ENCODE measurements around the gene CLGN. TPM values are rescaled to one million over a fixed set of nuclear protein-coding genes. Genes with fewer than 3 reads are reported as not detected.

Gene CLGN
- total and polyA plus RNA-seq, 10 of the 15 experiments (the other 5 are each of a cell fraction or from before 2014, with no cell fraction given): 0.11 to 1.0 (median 0.62) TPM

DNA sequence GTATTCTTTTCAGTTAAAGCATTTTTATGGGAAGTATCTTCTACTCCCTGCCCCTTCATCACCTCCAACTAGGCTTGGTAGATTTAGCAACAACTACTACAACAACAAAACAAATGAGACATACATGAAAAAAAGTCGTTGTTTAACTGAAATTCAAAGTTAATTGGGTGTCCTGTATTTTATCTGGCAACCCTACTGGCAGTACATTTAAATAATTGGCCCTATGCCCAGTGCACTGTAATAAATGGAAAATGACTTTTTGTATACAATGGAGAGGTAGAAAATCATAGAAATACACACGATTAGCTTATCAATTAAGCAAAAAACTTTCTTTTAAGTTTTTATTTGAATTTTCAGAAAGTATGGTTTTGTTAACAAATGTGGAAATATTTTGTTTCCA is 21.4 kb upstream of the CLGN start:
- in situ Hi-C loops (cut with MboI): no loop called here
- RAD21 ChIA-PET (ENCODE audit: unreplicated experiment): no interaction called here
- Histone ChIP-seq H3K9ac (ENCODE audit: control insufficient read depth, insufficient read depth, low read length) (no peak overlapping the region), H3K36me3 (ENCODE audit: control insufficient read depth in 2 of 2, insufficient read depth in 2 of 2, low read length in 1 of 2) (no peaks in the 10 kb centered on the region), H4K20me1 (ENCODE audit: control insufficient read depth, insufficient read depth) (no peaks in the 10 kb centered on the region), H3K79me2 (ENCODE audit: control insufficient read depth, insufficient read depth, low read length) (no peaks in the 10 kb centered on the region), H3K27me3 (replicated peaks in 1 of 2; ENCODE audit: control insufficient read depth in 2 of 2, insufficient read depth in 2 of 2, low read length in 1 of 2) (no peaks in the 10 kb centered on the region; a peak in 2 of 4 replicates), H3K9me3 (replicated peaks; ENCODE audit: control insufficient read depth, insufficient read depth, low read length) (no peaks in the 10 kb centered on the region), H2AFZ (ENCODE audit: control insufficient read depth, low read depth, low read length) (no peak overlapping the region), H3K4me1 (ENCODE audit: control insufficient read depth, insufficient read depth, low read length) (no peaks in the 10 kb centered on the region), H3K4me2 (ENCODE audit: control insufficient read depth, insufficient read depth) (no peak overlapping the region), H3K27ac (ENCODE audit: control insufficient read depth, insufficient read depth) (no peak overlapping the region), H3K4me3 (no peak overlapping the region)
- SMC1A ChIA-PET (ENCODE audit: uncharacterized antibody, unreplicated experiment): no interaction called here
- BruUV-seq (replicated peaks): no TSS peak
- ATAC-seq (no peak), DNase-seq (ENCODE audit: low read depth, low spot score) (no peak), FAIRE-seq (no peak)
- 17% methylated on average over 2 of the region's 2 CpGs for WGBS (ENCODE audit: insufficient coverage, insufficient replicate concordance, low lambda C conversion rate, missing lambda C conversion rate)
- TF ChIP-seq, protein P1, sequence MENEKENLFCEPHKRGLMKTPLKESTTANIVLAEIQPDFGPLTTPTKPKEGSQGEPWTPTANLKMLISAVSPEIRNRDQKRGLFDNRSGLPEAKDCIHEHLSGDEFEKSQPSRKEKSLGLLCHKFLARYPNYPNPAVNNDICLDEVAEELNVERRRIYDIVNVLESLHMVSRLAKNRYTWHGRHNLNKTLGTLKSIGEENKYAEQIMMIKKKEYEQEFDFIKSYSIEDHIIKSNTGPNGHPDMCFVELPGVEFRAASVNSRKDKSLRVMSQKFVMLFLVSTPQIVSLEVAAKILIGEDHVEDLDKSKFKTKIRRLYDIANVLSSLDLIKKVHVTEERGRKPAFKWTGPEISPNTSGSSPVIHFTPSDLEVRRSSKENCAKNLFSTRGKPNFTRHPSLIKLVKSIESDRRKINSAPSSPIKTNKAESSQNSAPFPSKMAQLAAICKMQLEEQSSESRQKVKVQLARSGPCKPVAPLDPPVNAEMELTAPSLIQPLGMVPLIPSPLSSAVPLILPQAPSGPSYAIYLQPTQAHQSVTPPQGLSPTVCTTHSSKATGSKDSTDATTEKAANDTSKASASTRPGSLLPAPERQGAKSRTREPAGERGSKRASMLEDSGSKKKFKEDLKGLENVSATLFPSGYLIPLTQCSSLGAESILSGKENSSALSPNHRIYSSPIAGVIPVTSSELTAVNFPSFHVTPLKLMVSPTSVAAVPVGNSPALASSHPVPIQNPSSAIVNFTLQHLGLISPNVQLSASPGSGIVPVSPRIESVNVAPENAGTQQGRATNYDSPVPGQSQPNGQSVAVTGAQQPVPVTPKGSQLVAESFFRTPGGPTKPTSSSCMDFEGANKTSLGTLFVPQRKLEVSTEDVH (IDR thresholded peaks at IDR 0.05; ENCODE audit: low read depth, partially characterized antibody): no peak
- TF ChIP-seq SREBF2 (IDR thresholded peaks at IDR 0.05; ENCODE audit: low read length) (no peak), NBN (IDR thresholded peaks at IDR 0.05) (no peak)
- TF ChIP-seq, protein P2, sequence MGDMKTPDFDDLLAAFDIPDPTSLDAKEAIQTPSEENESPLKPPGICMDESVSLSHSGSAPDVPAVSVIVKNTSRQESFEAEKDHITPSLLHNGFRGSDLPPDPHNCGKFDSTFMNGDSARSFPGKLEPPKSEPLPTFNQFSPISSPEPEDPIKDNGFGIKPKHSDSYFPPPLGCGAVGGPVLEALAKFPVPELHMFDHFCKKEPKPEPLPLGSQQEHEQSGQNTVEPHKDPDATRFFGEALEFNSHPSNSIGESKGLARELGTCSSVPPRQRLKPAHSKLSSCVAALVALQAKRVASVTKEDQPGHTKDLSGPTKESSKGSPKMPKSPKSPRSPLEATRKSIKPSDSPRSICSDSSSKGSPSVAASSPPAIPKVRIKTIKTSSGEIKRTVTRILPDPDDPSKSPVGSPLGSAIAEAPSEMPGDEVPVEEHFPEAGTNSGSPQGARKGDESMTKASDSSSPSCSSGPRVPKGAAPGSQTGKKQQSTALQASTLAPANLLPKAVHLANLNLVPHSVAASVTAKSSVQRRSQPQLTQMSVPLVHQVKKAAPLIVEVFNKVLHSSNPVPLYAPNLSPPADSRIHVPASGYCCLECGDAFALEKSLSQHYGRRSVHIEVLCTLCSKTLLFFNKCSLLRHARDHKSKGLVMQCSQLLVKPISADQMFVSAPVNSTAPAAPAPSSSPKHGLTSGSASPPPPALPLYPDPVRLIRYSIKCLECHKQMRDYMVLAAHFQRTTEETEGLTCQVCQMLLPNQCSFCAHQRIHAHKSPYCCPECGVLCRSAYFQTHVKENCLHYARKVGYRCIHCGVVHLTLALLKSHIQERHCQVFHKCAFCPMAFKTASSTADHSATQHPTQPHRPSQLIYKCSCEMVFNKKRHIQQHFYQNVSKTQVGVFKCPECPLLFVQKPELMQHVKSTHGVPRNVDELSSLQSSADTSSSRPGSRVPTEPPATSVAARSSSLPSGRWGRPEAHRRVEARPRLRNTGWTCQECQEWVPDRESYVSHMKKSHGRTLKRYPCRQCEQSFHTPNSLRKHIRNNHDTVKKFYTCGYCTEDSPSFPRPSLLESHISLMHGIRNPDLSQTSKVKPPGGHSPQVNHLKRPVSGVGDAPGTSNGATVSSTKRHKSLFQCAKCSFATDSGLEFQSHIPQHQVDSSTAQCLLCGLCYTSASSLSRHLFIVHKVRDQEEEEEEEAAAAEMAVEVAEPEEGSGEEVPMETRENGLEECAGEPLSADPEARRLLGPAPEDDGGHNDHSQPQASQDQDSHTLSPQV (IDR thresholded peaks at IDR 0.05): no peak
- POLR2A ChIA-PET: no interaction called here
- intact Hi-C loops (cut with micrococcal nuclease; ENCODE audit: unreplicated experiment): no loop called here
- CTCF ChIA-PET: interaction anchor here (0.6 to 1.3 kb wide), 2 partner anchors 12 to 221 kb away, joined by 3 to 4 read pairs; no protein-coding TSS in a partner anchor
